Osteocyte (in vitro differentiated cells): ENCODE measurements around the gene TTC39A. TPM values are rescaled to one million over a fixed set of nuclear protein-coding genes. Genes with fewer than 3 reads are reported as not detected.

Experiments
- DNase-seq: peaks from one replicate; pipeline ENCODE4 v3.0.0; 2021; ENCODE audit warnings: mixed read lengths; ENCODE audit not compliant: unreplicated experiment; ENCODE audit errors: extremely low spot score
- H3K27ac Mint-ChIP-seq: one replicate; pipeline ENCODE4 v1.8.0; 2021; ENCODE audit warnings: mild to moderate bottlenecking, mixed read lengths; ENCODE audit not compliant: unreplicated experiment
- H3K27me3 Mint-ChIP-seq: one replicate; pipeline ENCODE4 v1.8.0; 2021; ENCODE audit warnings: mixed read lengths; ENCODE audit not compliant: unreplicated experiment
- H3K36me3 Mint-ChIP-seq: one replicate; pipeline ENCODE4 v1.8.0; 2021; ENCODE audit warnings: mixed read lengths; ENCODE audit not compliant: unreplicated experiment
- H3K4me1 Mint-ChIP-seq: one replicate; pipeline ENCODE4 v1.8.0; 2021; ENCODE audit warnings: mixed read lengths; ENCODE audit not compliant: unreplicated experiment
- H3K4me3 Mint-ChIP-seq: one replicate; pipeline ENCODE4 v1.8.0; 2021; ENCODE audit warnings: mild to moderate bottlenecking, moderate library complexity, mixed read lengths; ENCODE audit not compliant: unreplicated experiment
- H3K9me3 Mint-ChIP-seq: one replicate; pipeline ENCODE4 v1.8.0; 2021; ENCODE audit warnings: mixed read lengths; ENCODE audit not compliant: unreplicated experiment
- total RNA-seq: library from RNA; stranded (reverse); gene quantifications from 2 replicates; pipeline ENCODE4 v1.2.1, GENCODE V29; 2021
- TF ChIP-seq, protein P1 (sequence below): fragments of 200-600 bp; sonication (generic); IDR thresholded peaks from 2 replicates; pipeline ENCODE4 v1.5.0; 2021; ENCODE audit warnings: antibody characterized with exemption, mild to moderate bottlenecking, moderate library complexity

The TTC39A gene
- total RNA-seq, 1 donor from 2014 or later = 1.3 TPM

DNA sequence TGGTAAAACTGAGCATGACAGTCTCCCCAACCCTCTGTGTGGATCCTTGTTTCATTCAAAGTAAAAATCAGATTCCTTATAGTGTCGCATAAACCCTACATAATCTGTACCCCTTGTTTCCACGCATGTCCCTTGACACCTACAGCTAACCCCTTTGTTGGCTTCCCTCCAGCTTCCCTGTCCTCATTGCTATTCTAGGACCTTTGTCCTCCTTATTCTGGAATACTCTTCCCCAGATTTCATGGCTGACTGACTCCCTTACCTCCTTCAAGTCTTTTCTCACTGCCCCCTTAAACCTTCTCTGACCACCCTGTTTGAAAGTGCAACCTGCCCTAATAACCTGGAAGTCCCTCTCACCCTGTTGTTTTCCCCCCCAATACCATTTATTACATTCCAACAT, 90.3 kb downstream of the TTC39A start:
- TF ChIP-seq, protein P1, sequence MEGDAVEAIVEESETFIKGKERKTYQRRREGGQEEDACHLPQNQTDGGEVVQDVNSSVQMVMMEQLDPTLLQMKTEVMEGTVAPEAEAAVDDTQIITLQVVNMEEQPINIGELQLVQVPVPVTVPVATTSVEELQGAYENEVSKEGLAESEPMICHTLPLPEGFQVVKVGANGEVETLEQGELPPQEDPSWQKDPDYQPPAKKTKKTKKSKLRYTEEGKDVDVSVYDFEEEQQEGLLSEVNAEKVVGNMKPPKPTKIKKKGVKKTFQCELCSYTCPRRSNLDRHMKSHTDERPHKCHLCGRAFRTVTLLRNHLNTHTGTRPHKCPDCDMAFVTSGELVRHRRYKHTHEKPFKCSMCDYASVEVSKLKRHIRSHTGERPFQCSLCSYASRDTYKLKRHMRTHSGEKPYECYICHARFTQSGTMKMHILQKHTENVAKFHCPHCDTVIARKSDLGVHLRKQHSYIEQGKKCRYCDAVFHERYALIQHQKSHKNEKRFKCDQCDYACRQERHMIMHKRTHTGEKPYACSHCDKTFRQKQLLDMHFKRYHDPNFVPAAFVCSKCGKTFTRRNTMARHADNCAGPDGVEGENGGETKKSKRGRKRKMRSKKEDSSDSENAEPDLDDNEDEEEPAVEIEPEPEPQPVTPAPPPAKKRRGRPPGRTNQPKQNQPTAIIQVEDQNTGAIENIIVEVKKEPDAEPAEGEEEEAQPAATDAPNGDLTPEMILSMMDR = no peak
- Mint-ChIP-seq H3K9me3 (no peaks in the 10 kb centered on the region), H3K27me3 (no peaks in the 10 kb centered on the region), H3K36me3 (peaks cover 2% of the 10 kb centered on the region), H3K4me3 (no peak overlapping the region), H3K27ac (no peak overlapping the region), H3K4me1 (peaks cover 45% of the 10 kb centered on the region)
- no peak for DNase-seq

DNA sequence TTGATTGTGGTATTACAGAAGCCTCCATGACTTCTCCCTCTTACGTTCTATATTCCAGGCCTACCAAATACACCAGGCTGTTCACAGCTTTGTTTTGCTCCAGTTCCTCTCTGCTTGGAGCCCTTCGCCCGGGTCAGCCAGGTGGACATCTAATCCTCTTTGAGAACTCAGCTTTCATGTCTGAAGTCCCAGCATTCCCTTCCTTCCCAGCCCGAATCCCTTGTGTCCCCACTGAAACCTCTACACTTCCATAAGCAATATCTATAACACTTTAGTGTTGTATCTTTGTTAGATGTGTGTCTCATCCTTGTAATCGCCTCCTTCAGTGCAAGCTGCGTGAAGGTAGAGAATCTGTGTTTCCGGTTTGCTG, 92.3 kb downstream of the TTC39A start:
- H3K27me3 Mint-ChIP-seq = no peaks in the 10 kb centered on the region
- TF ChIP-seq, protein P1 = no peak
- H3K4me3 Mint-ChIP-seq = no peak overlapping the region
- peaks cover 43% of the 10 kb centered on the region for H3K4me1 Mint-ChIP-seq
- no peak overlapping the region for H3K27ac Mint-ChIP-seq
- no peaks in the 10 kb centered on the region for H3K9me3 Mint-ChIP-seq
- peaks cover 2% of the 10 kb centered on the region for H3K36me3 Mint-ChIP-seq
- no peak for DNase-seq

GRCh38 chr1:51237351-51238033, 92.9 kb downstream of the TTC39A start:
- TF ChIP-seq, protein P1 = no peak
- no peaks in the 10 kb centered on the region for H3K9me3 Mint-ChIP-seq

More at GRCh38 chr1:51237351-51238033, 92.9 kb downstream of the TTC39A start:
- peaks cover 2% of the 10 kb centered on the region for H3K36me3 Mint-ChIP-seq
- no peaks in the 10 kb centered on the region for H3K27me3 Mint-ChIP-seq
- H3K27ac Mint-ChIP-seq = no peak overlapping the region
- no peak for DNase-seq
- no peak overlapping the region for H3K4me3 Mint-ChIP-seq
- peaks cover 38% of the 10 kb centered on the region for H3K4me1 Mint-ChIP-seq

Other genes with a start within 250 kb of the TTC39A start
- gene C1orf185, start 228.3 kb downstream of the TTC39A start, total RNA-seq = not detected in 2 replicates
- 100 and 102 TPM in 2 replicates for gene RNF11, start 94.3 kb downstream of the TTC39A start, total RNA-seq
- gene EPS15, start 188.7 kb upstream of the TTC39A start, total RNA-seq = 62.4 and 64.8 TPM in 2 replicates